GM19025 (cell line): ENCODE data around the gene IGLL5.

Experiments
- ATAC-seq: cut with Tn5 transposase; IDR thresholded peaks from one replicate; pipeline ENCODE4 v1.9.1; 2021; ENCODE audit warnings: mild to moderate bottlenecking, low read depth, moderate library complexity; ENCODE audit not compliant: unreplicated experiment

IGLL5 gene

GRCh38 chr22:22883090-22883727, 4.4 kb upstream of the IGLL5 start:
- no peak for ATAC-seq

GRCh38 chr22:22884010-22884887, 3.4 kb upstream of the IGLL5 start:
- no peak for ATAC-seq

- ATAC-seq = peak; percentile 64
Measured at GRCh38 chr22:22884888-22885840, 2.5 kb upstream of the IGLL5 start.

- ATAC-seq = no peak
Measured at GRCh38 chr22:22886546-22886945, 1.1 kb upstream of the IGLL5 start.

GRCh38 chr22:22888571-22889353, 1.1 kb downstream of the IGLL5 start:
- ATAC-seq = no peak

- ATAC-seq = no peak
Measured at GRCh38 chr22:22890085-22890484, 2.5 kb downstream of the IGLL5 start.

- ATAC-seq = no peak
Measured at GRCh38 chr22:22891139-22891621, 3.6 kb downstream of the IGLL5 start.

- ATAC-seq = no peak
Measured at GRCh38 chr22:22892096-22893052, 4.8 kb downstream of the IGLL5 start.

- ATAC-seq = no peak
Measured at GRCh38 chr22:22893077-22893805, 5.6 kb downstream of the IGLL5 start.

GRCh38 chr22:22893891-22894739, 6.5 kb downstream of the IGLL5 start:
- ATAC-seq = no peak

- no peak for ATAC-seq
Measured at GRCh38 chr22:22894740-22895731, 7.4 kb downstream of the IGLL5 start.

GRCh38 chr22:22895776-22896445, 8.3 kb downstream of the IGLL5 start:
- no peak for ATAC-seq

GRCh38 chr22:22896601-22897000, 9.0 kb downstream of the IGLL5 start:
- ATAC-seq = no peak

- ATAC-seq = no peak
Measured at GRCh38 chr22:22897091-22897490, 9.5 kb downstream of the IGLL5 start.

GRCh38 chr22:22897947-22898346, 10.3 kb downstream of the IGLL5 start:
- ATAC-seq = no peak
